Prostate gland (tissue), 2 donors: ENCODE data around the gene WRNIP1.

ENCODE experiments used
- POLR2A ChIP-seq: fragments of 450-650 bp; IDR thresholded peaks from one replicate; pipeline ENCODE4 v1.6.1; 2016; ENCODE audit warnings: antibody characterized with exemption, mild to moderate bottlenecking
- TF ChIP-seq, protein P1 (sequence below), 4 experiments: fragments of 200-600 bp in 2 of 4; fragments of 450-650 bp in 2 of 4; sonication (generic) in 2 of 4; IDR thresholded peaks; 1 replicate in 3 of 4; 2 replicates in 1 of 4; pipeline ENCODE4 v1.5.1; 2016 to 2019; ENCODE audit warnings: antibody characterized with exemption in 4 of 4, mild to moderate bottlenecking in 2 of 4, moderate library complexity in 2 of 4

DNA sequence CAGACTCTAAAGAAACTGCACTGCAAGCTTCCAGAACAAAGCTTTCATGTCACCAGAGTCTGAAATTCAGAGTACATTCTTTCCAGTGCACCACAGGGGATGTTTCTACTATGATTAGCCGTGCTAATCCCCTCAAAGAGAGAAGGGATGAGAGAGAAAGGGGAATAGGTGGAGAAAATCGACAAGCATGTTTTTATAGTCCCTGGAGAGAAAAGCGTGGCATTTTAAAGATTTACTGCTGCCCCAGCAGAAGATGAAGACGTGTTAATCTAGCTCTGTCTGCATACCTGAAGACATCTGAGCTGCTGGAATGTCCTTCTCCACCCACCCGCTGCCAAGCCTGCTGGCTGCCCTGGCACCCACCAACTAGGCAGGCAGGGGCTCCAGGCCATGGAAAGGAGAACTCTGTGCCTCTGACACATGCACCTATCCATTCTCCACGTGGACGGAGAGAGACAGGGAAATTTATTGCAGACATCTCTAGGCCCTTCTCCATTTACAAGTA lies 18.6 kb upstream of the WRNIP1 start:
- no peak for TF ChIP-seq POLR2A
- TF ChIP-seq, protein P1, sequence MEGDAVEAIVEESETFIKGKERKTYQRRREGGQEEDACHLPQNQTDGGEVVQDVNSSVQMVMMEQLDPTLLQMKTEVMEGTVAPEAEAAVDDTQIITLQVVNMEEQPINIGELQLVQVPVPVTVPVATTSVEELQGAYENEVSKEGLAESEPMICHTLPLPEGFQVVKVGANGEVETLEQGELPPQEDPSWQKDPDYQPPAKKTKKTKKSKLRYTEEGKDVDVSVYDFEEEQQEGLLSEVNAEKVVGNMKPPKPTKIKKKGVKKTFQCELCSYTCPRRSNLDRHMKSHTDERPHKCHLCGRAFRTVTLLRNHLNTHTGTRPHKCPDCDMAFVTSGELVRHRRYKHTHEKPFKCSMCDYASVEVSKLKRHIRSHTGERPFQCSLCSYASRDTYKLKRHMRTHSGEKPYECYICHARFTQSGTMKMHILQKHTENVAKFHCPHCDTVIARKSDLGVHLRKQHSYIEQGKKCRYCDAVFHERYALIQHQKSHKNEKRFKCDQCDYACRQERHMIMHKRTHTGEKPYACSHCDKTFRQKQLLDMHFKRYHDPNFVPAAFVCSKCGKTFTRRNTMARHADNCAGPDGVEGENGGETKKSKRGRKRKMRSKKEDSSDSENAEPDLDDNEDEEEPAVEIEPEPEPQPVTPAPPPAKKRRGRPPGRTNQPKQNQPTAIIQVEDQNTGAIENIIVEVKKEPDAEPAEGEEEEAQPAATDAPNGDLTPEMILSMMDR (IDR thresholded peaks at IDR 0.05) = no peak
